Hepatocyte (in vitro differentiated cells): ENCODE results near the gene CCDC74B.
"Not testable (repeated sequence)": the region's sequence is repeated elsewhere in the genome, so short reads cannot be mapped to it uniquely, and the experiment has no call there.

Experiments used
- EZH2 ChIP-seq: fragments of 200-600 bp; sonication (generic); IDR thresholded peaks from 2 replicates; pipeline ENCODE4 v1.6.1; 2016; ENCODE audit warnings: antibody characterized with exemption, mild to moderate bottlenecking, borderline replicate concordance
- EZH2phosphoT487 ChIP-seq: fragments of 200-600 bp; sonication (generic); IDR thresholded peaks from one replicate; pipeline ENCODE4 v1.6.1; 2018; ENCODE audit warnings: antibody characterized with exemption, mild to moderate bottlenecking, low read depth, moderate library complexity; ENCODE audit not compliant: unreplicated experiment, severe bottlenecking
- TF ChIP-seq, protein P1 (sequence below): fragments of 200-600 bp; sonication (generic); IDR thresholded peaks from 2 replicates; pipeline ENCODE4 v1.5.1; 2016; ENCODE audit warnings: antibody characterized with exemption, mild to moderate bottlenecking; ENCODE audit not compliant: poor library complexity

GRCh38 chr2:130140516-130140915 is 4.4 kb downstream of the CCDC74B start:
- TF ChIP-seq, protein P1, sequence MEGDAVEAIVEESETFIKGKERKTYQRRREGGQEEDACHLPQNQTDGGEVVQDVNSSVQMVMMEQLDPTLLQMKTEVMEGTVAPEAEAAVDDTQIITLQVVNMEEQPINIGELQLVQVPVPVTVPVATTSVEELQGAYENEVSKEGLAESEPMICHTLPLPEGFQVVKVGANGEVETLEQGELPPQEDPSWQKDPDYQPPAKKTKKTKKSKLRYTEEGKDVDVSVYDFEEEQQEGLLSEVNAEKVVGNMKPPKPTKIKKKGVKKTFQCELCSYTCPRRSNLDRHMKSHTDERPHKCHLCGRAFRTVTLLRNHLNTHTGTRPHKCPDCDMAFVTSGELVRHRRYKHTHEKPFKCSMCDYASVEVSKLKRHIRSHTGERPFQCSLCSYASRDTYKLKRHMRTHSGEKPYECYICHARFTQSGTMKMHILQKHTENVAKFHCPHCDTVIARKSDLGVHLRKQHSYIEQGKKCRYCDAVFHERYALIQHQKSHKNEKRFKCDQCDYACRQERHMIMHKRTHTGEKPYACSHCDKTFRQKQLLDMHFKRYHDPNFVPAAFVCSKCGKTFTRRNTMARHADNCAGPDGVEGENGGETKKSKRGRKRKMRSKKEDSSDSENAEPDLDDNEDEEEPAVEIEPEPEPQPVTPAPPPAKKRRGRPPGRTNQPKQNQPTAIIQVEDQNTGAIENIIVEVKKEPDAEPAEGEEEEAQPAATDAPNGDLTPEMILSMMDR, result not testable (repeated sequence)
- TF ChIP-seq EZH2, EZH2phosphoT487: not testable (repeated sequence)
